Activated CD4-positive, alpha-beta memory T cell treated with anti-CD3 and anti-CD28 coated beads for 36 hours (primary cell): Measurements from ENCODE around the gene SRSF10. TPM values are rescaled to one million over a fixed set of nuclear protein-coding genes. Genes with fewer than 3 reads are reported as not detected.

ENCODE experiments used
- CTCF ChIA-PET: fragments of 350-600 bp; sonication (Branson Sonifier 250); formaldehyde crosslinking; loops from one replicate; lab custom pipeline; 2021; ENCODE audit warnings: antibody characterized with exemption, inconsistent platforms; lab: Charles Lee
- POLR2A ChIA-PET: fragments of 350-600 bp; sonication (Branson Sonifier 250); formaldehyde crosslinking; loops from one replicate; lab custom pipeline; 2021; ENCODE audit warnings: antibody characterized with exemption; lab: Charles Lee
- DNase-seq: peaks from one replicate; pipeline ENCODE4 v3.0.0-alpha.2; 2020
- H3K27ac Mint-ChIP-seq: one replicate; pipeline ENCODE4 v1.8.0; 2021; ENCODE audit warnings: mixed read lengths
- H3K27me3 Mint-ChIP-seq: one replicate; pipeline ENCODE4 v1.8.0; 2021; ENCODE audit warnings: mixed read lengths
- H3K36me3 Mint-ChIP-seq: one replicate; pipeline ENCODE4 v1.8.0; 2021; ENCODE audit warnings: mixed read lengths
- H3K4me1 Mint-ChIP-seq: one replicate; pipeline ENCODE4 v1.8.0; 2021; ENCODE audit warnings: low read depth, mixed read lengths
- H3K4me3 Mint-ChIP-seq: one replicate; pipeline ENCODE4 v1.8.0; 2021; ENCODE audit warnings: mild to moderate bottlenecking, mixed read lengths
- H3K9me3 Mint-ChIP-seq: one replicate; pipeline ENCODE4 v1.8.0; 2021; ENCODE audit warnings: mixed read lengths
- intact Hi-C: fragments of 100-400 bp; cut with micrococcal nuclease; formaldehyde crosslinking; loops from one replicate; pipeline ENCODE4 v1.15.1; 2023
- total RNA-seq, 2 experiments: library from RNA; stranded (reverse); gene quantifications; one replicate each; pipeline ENCODE4 v1.2.3, GENCODE V29; 2021

Gene SRSF10
- total RNA-seq, 2 experiments from 2014 or later: 175 to 184 TPM

DNA sequence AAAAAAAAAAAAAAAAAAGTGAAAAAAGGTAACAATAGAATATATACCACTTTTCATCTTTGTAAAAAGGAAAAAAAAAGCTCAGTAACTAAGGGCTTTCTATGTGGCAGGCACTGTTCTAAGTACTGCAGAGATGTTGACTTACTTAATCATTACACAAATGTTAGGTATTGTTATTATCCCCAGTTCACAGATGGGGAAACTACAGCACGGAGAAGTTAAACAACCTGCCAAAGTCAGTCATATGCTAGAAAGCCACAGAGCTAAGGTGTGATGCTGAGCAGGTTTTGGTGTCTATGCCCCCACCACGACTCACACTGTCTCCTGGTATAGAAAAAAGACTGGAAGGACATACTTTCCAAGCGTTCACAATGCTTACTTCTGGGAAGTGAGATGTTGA lies 27.1 kb downstream of the SRSF10 start:
- CTCF ChIA-PET: no interaction called here
- Mint-ChIP-seq H3K4me3 (no peak overlapping the region), H3K4me1 (peaks cover 23% of the 10 kb centered on the region), H3K27ac (no peak overlapping the region), H3K27me3 (peaks cover 1% of the 10 kb centered on the region), H3K9me3 (no peaks in the 10 kb centered on the region), H3K36me3 (no peaks in the 10 kb centered on the region)
- POLR2A ChIA-PET: no interaction called here
- DNase-seq: no peak
- intact Hi-C loops: loop anchor here (10.0 kb wide), 1 partner anchor 462 kb away; the partner anchor contains the start of genes NIPAL3 and STPG1

DNA sequence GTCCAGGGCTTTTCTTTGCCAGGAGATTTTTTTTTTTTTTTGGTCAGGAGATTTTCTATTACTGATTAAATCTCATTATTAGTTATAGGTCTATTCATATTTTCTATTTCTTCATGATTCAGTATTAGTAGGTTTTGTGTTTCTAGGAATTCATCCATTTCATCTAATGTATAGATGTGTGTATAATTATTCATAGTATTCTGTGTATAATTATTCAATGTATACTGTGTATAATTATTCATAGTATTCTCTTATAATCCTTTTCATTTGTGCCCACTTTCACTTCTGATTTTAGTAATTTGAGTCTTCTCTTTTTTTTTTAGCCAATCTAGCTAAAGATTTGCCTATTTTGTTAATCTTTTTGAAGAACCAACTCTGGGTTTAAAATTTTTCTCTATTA lies 32.8 kb downstream of the SRSF10 start:
- intact Hi-C loops: no loop called here
- CTCF ChIA-PET: interaction anchor here (1.2 to 2.5 kb wide), 2 partner anchors 10 to 137 kb away, joined by 4 to 12 read pairs; no protein-coding TSS in a partner anchor

DNA sequence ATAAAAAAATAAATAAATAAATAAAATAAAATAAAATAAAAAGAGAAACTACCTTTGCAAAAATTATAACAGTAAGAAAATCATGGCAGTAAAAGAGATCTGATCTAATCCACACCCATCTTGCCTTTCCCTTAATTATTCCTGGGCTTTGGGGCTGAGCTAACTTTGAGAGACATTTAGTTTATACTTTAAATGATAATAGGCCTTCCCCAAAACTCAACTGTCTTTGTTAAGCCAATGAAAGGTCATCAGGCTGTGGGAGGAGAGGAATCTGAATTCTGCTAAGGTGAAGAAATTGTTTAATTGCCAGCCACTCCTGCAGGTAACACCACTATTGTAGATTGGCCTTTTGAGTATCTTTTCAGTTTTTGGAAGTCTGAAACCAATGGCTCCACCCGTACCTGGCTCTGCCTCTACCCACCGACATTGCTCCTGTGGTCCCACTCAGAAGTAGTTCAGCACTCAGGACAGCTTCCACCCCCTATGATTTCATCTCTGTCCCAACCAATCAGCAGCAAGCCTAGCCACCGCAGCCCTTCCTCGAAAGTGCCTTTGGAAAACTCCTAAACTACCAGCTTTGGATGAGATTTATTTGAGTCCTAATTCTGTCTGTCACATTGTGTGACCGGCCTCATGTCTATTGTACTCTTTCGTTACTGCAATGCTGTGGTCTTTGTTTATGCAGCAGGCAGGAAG lies 43.5 kb downstream of the SRSF10 start:
- H3K4me3 Mint-ChIP-seq: no peak overlapping the region
- ChIA-PET CTCF (interaction anchor here (0.8 kb wide), 1 partner anchor 165 kb away, joined by 3 read pairs; no protein-coding TSS in a partner anchor), POLR2A (no interaction called here)
- H3K9me3 Mint-ChIP-seq: no peaks in the 10 kb centered on the region
- no peaks in the 10 kb centered on the region for H3K36me3 Mint-ChIP-seq
- DNase-seq: no peak
- H3K27ac Mint-ChIP-seq: no peak overlapping the region
- intact Hi-C loops: no loop called here
- H3K4me1 Mint-ChIP-seq: no peaks in the 10 kb centered on the region
- H3K27me3 Mint-ChIP-seq: no peaks in the 10 kb centered on the region

More for the DNA sequence above, 32.8 kb downstream of the SRSF10 start:
- Mint-ChIP-seq H3K27ac (no peak overlapping the region), H3K36me3 (no peaks in the 10 kb centered on the region), H3K4me1 (no peaks in the 10 kb centered on the region), H3K27me3 (peaks cover 1% of the 10 kb centered on the region), H3K4me3 (no peak overlapping the region), H3K9me3 (peaks cover 13% of the 10 kb centered on the region)
- no peak for DNase-seq
- POLR2A ChIA-PET: no interaction called here

DNA sequence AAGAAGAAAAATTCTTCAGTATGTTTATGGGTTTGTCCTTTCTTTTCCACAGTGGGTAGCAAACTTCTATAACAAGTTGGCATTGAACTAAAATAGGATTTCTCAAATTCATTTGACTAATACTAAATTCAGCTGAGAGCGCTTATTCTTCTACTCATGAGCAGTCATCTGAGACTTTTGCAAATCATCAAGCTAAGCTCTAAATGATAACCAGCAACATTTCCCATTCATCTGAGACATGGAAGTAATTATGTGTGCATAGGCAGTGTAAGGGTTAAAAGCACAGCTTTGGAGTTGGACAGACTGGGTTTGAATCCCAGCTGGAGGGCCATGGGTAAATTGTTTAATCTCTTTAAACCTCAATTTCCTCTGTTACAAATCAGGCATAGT lies 48.6 kb downstream of the SRSF10 start:
- Mint-ChIP-seq H3K9me3 (no peaks in the 10 kb centered on the region), H3K4me3 (no peak overlapping the region), H3K4me1 (no peaks in the 10 kb centered on the region), H3K27ac (no peak overlapping the region), H3K27me3 (peaks cover 3% of the 10 kb centered on the region), H3K36me3 (no peaks in the 10 kb centered on the region)
- no peak for DNase-seq
- POLR2A ChIA-PET: no interaction called here
- intact Hi-C loops: no loop called here
- CTCF ChIA-PET: no interaction called here

DNA sequence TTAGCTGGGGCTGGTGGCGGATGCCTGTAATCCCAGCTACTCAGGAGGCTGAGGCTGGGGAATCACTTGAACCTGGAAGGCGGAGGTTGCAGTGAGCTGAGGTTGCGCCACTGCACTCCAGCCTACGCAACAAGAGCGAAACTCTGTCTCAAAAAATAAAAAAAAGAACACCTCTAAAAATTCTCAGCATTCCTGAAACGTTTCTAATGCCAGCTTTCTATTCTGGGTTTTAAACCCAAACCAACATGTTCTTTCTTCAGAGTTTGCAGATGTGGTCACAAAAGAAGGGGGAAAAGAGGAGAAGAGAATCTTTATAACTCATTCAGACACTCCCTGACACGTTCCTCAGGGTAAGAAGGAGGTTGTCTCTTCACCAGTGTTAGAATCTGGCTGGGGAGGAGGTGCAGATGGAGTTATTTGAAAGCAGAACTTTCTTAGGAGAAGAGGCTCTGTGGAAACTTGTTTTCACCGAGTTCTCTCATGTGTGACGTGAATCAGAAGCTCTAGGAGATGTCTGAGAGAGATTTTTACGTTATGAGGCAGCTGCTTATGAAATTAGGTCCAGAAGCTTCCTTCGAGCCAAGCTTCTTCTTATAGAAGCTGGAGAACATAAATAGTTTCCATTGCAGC lies 49.2 kb downstream of the SRSF10 start:
- no peak for DNase-seq
- Mint-ChIP-seq H3K4me1 (no peaks in the 10 kb centered on the region), H3K27ac (no peak overlapping the region), H3K36me3 (no peaks in the 10 kb centered on the region), H3K9me3 (no peaks in the 10 kb centered on the region), H3K27me3 (peaks cover 3% of the 10 kb centered on the region), H3K4me3 (no peak overlapping the region)
- CTCF ChIA-PET: no interaction called here
- intact Hi-C loops: no loop called here
- POLR2A ChIA-PET: no interaction called here

DNA sequence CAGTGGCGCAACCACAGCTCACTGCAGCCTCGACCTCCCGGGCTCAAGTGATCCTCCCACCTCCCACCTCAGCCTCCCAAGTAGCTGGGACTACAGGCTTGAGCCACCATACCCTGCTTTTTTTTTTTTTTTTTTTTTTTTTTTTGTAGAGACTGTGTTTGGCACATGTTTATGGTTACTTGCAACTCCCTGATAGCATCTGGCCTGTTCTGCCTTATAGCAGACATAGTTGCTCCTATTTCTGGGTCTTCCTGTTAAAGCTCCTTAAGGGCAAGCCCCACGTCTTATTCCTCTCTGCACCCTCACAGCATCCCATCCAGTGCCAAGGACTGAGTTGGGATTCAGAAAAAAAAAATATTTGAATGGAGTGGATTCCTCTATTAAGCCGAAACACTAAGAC lies 49.9 kb downstream of the SRSF10 start:
- CTCF ChIA-PET: no interaction called here
- no peak for DNase-seq
- H3K4me3 Mint-ChIP-seq: no peak overlapping the region
- H3K4me1 Mint-ChIP-seq: no peaks in the 10 kb centered on the region
- no peaks in the 10 kb centered on the region for H3K36me3 Mint-ChIP-seq
- intact Hi-C loops: no loop called here
- H3K27me3 Mint-ChIP-seq: peaks cover 3% of the 10 kb centered on the region
- no peaks in the 10 kb centered on the region for H3K9me3 Mint-ChIP-seq
- H3K27ac Mint-ChIP-seq: no peak overlapping the region
- POLR2A ChIA-PET: interaction anchor here (0.7 kb wide), 1 partner anchor 20 kb away, joined by 4 read pairs; no protein-coding TSS in a partner anchor

DNA sequence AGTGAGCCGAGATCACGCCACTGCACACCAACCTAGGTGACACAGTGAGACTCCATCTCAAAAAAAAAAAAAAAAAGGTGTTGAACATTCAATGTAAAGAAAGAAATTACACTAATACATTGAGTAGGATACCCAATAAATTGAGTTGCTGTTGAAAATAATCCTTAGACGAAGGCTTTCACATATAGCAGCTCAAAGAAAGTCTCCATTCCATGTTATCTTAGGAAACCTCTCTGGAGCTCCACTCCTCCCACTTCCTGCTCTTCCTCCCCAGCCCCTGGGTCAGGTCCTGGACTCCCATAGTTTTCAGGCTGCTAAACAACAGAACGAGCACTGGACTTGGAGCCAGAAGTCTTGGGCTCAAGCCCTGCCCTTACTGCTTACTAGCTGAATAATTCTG lies 51.3 kb downstream of the SRSF10 start:
- no peak for DNase-seq
- POLR2A ChIA-PET: no interaction called here
- Mint-ChIP-seq H3K4me3 (no peak overlapping the region), H3K36me3 (no peaks in the 10 kb centered on the region), H3K27me3 (peaks cover 3% of the 10 kb centered on the region), H3K27ac (no peak overlapping the region), H3K4me1 (no peaks in the 10 kb centered on the region), H3K9me3 (no peaks in the 10 kb centered on the region)
- CTCF ChIA-PET: interaction anchor here (0.7 to 1.2 kb wide), 2 partner anchors 11 to 15 kb away, joined by 3 read pairs; no protein-coding TSS in a partner anchor
- intact Hi-C loops: no loop called here

DNA sequence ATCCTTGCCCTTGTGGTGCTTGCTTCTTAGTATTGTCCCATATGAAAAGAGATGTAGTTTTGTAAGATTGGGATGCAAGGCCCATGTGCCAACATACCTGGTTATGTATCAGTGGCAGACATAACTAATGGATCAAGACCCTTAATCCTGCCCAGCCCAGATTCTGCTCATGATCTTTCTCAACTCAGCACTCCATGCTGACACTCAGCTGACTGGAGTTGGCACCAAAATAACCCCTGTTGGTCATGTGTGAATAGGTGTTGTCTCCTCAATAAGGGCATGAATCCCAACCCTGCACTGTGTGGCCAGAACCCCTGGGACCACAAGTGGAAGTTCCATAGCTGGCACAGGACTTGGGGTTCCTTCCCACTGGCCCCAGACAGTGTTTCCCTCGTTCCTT lies 53.0 kb downstream of the SRSF10 start:
- intact Hi-C loops: no loop called here
- no peaks in the 10 kb centered on the region for H3K9me3 Mint-ChIP-seq
- H3K27ac Mint-ChIP-seq: no peak overlapping the region
- no peak for DNase-seq
- no peaks in the 10 kb centered on the region for H3K4me1 Mint-ChIP-seq
- peaks cover 3% of the 10 kb centered on the region for H3K27me3 Mint-ChIP-seq
- H3K36me3 Mint-ChIP-seq: no peaks in the 10 kb centered on the region
- POLR2A ChIA-PET: no interaction called here
- H3K4me3 Mint-ChIP-seq: no peak overlapping the region
- CTCF ChIA-PET: no interaction called here

DNA sequence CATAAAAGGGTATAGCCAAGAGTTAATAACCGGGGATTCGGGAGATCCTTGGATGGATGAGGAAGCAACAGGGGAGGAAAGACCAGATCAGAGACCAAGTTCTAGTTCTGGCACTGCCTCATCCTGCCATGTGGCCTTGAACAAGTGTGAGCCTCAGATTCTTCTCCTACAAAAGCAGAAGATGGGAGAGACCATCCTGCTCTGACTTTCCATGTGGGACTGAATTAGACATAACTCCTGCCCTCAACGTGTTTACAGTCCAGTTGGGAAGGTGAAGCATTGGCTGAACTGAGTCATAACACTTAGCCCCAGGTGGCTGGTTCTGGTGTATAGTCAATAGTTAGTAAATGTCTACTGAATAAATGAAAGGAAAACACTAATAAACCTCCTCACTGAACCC lies 54.8 kb downstream of the SRSF10 start:
- no peak for DNase-seq
- Mint-ChIP-seq H3K4me3 (no peak overlapping the region), H3K27ac (no peak overlapping the region), H3K36me3 (no peaks in the 10 kb centered on the region), H3K9me3 (no peaks in the 10 kb centered on the region), H3K27me3 (peaks cover 3% of the 10 kb centered on the region), H3K4me1 (no peaks in the 10 kb centered on the region)
- intact Hi-C loops: no loop called here
- ChIA-PET CTCF (interaction anchor here (0.7 kb wide), 1 partner anchor 381 kb away, joined by 6 read pairs; no protein-coding TSS in a partner anchor), POLR2A (no interaction called here)

DNA sequence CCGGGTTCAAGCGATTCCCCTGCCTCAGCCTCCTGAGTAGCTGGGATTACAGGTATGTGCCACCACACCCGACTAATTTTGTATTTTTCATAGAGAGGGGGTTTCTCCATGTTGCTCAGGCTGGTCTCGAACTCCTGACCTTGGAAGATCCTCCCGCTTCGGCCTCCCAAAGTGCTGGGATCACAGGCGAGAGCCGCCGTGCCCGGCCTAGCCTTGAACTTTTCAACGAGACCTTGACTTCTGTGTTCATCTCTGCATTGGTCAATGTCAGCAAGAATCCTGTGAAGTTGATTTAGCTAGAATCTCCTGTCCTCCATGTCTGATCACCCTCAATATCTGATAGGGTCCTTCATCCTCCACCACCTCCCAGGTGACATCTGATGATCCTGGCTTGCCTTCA lies 55.5 kb downstream of the SRSF10 start:
- no peak for DNase-seq
- Mint-ChIP-seq H3K4me1 (no peaks in the 10 kb centered on the region), H3K36me3 (no peaks in the 10 kb centered on the region), H3K27ac (no peak overlapping the region), H3K9me3 (no peaks in the 10 kb centered on the region), H3K27me3 (peaks cover 3% of the 10 kb centered on the region), H3K4me3 (no peak overlapping the region)
- POLR2A ChIA-PET: no interaction called here
- CTCF ChIA-PET: no interaction called here
- intact Hi-C loops: no loop called here

DNA sequence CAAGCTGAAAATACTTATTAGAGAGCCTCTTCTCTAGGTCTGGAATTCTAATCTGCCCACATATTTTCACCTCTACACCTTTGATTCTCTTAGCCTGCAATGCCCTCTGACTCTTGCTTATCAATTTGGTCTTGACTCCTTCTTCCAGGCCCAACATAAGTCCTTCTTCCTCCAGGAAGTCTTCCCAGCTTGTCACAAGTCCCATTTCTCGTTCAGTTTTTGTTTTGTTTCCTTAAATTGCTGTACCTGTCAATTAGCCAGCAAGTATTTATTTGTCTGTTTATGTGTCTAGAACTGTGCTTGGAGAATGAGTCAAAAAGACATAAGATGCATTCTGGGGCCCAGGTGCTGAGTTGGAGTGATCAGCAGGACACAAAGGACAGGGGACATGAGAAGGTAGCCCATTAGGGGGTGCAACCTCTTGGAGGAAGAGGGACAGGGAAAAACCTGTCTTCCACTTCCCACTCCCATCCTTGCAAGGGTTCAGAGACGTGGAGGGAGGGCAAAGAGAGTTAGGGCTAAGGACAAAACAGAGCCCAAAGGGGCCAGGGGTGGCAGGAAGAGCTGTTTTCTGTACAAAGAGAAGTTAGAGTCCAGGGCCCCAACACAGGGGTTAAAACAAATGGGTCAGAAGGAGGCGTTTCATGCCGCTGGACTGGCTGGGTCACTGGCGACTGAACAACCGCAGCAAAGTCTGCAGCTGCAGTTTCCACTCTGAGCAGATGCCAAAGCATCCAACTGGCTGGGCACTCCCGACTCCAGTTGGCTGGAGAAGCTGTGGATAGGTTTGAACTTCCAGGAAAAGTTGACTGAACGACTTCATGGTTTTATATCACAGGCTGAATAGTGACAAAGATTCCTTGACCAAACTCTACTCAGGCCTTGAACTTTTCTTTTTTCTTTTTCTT lies 56.3 kb downstream of the SRSF10 start:
- CTCF ChIA-PET: interaction anchor here (0.7 kb wide), 1 partner anchor 155 kb away, joined by 4 read pairs; no protein-coding TSS in a partner anchor
- no peaks in the 10 kb centered on the region for H3K36me3 Mint-ChIP-seq
- no peaks in the 10 kb centered on the region for H3K9me3 Mint-ChIP-seq
- H3K27me3 Mint-ChIP-seq: no peaks in the 10 kb centered on the region
- no peak overlapping the region for H3K27ac Mint-ChIP-seq
- POLR2A ChIA-PET: no interaction called here
- no peaks in the 10 kb centered on the region for H3K4me1 Mint-ChIP-seq
- intact Hi-C loops: no loop called here
- no peak overlapping the region for H3K4me3 Mint-ChIP-seq
- no peak for DNase-seq
